Activated CD8-positive, alpha-beta memory T cell treated with anti-CD3 and anti-CD28 coated beads, Interleukin-2, amount 50 U/mL, for 1 hour (primary cell): ENCODE data around the gene ZNF253.
"Not testable (repeated sequence)": the region's sequence is repeated elsewhere in the genome, so short reads cannot be mapped to it uniquely, and the experiment has no call there.

ENCODE experiments used
- DNase-seq: peaks from one replicate; pipeline ENCODE4 v3.0.0-alpha.2; 2020; ENCODE audit errors: extremely low read depth

The ZNF253 gene

DNA sequence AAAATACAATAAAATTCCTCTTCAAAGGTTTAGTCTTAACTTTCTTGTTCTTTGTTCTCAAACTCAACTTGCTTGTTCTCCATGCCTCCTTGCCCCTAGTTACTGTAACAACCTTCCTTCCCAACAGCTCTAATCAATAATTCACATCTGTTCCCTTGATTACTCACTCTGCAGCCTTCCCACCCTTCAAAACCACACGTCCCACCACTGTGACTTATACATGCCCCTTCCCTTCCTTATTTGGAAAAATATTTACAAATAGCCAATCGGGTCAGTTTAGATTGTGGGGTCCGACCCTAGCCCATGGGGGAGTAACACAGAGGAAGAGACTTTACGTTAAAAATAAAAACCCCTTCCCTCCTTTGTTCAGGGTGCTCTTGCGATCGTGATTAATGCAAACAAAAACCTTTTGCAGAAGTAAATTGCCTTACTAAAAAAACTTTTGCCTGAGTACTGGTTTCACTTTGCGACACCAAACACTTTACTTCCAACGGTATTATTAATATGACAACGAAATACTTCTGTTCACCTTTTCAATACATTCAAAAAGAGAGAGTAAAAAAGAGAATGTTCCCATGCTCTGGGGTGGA lies 34.6 kb downstream of the ZNF253 start:
- no peak for DNase-seq

DNA sequence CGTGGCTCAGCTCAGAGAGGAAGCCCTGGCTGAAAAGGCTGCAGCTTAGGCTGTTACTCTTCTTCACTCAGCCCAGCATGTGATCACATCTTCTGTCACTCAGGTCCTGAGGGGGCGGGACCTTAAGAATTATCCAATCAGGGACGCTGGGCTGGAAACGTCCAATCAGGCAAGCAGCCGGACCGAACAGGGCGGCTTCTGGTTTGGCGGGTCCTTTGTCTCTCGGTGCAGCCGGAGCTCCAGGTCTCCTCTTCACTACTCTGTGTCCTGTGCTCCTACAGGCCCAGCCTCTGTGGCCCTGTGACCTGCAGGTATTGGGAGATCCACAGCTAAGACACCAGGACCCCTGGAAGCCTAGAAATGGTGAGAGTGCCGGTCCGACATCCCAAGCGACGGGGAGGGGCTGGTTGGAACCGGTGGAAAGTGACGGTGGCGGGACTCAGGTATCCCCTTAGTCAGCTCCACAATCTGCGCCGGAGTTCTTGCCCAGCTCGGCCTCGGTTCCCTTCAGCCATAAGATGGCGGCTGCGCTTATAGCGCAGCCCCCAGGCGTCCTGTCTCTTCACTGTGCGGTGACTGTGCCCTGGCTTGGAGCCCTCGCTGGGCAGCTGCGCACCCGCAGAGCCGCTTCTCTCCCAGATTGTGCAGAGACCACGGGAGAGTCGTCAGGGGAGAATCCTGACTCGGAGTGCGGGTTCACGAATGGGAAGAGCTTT lies 35.2 kb downstream of the ZNF253 start, which contains the start of gene ZNF93:
Gene ZNF93 (plus strand): TSS at position 218 of the 716 bp plus-strand sequence. CDS start 143 bp downstream, at position 361.
- peak; percentile 82 for DNase-seq

DNA sequence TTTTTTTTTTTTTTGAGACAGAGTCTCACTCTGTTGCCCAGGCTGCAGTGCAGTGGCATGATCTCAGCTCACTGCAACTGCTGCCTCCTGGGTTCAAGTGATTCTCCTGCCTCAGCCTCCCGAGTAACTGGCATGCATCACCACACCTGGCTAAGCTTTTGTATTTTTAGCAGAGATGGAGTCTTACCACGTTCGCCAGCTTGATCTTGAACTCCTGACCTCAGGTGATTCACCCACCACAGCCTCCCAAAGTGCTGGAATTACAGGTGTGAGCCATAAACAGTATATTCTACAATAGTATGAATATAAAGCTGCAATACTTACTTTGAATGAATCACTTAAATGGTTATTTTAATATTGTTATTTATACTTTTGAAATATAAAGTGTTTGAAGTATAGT lies 41.9 kb downstream of the ZNF253 start:
- not testable (repeated sequence) for DNase-seq

DNA sequence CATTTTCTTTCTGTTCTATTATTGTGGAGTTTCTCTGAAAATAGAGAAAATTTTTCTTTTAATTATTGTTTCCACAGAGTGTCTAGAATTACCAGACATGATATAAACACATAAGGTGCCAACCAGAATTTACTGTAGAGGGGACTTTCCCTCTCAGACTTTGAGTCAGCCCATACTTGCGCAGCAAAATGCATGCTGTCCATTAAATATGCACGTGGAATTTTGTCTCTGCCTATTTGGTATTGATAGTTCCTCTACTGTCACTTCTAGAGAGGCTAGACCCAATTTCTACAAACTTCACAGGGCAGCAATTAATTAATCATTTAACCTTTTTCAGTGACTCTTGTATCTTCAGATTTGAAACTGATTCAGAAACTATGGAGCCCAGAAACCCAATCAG lies 44.0 kb downstream of the ZNF253 start:
- DNase-seq, result no peak

DNA sequence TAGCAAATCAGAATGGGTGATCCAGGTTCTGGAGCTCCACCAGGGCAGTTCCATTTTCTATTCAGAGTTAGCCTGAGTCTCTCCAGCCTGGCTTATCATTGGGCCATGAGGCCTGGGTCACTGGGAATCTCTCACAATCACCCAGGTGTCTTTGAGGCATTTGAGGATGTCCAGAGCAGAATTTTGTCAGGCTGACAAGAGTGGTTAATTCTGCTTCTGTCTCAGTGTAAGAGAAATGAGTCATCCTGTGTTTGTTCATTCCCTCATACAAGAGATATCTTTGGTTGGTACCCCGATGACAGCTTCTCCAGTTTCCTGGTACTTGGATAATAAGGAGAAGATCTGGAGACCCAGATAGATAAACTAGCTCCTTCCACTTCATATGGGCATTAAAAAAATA lies 45.5 kb downstream of the ZNF253 start:
- no peak for DNase-seq

DNA sequence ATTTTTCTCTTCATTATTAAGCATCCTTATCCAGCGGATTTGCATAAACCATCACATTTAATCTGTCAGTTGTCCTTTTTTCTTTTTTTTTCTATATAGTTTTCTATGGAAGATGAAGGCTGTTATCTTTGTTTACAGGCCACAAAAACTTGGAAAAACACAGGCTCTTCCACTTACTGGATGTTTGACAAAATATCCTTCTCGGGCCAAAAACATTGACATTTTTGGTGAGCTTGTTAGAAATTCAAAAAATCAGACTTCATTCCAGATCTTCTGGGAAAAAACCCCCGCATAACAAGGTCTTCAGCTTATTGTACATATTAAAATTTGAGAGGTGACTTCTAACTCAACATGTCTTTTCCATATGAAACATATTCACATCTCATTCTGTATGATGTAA lies 48.9 kb downstream of the ZNF253 start:
- no peak for DNase-seq

DNA sequence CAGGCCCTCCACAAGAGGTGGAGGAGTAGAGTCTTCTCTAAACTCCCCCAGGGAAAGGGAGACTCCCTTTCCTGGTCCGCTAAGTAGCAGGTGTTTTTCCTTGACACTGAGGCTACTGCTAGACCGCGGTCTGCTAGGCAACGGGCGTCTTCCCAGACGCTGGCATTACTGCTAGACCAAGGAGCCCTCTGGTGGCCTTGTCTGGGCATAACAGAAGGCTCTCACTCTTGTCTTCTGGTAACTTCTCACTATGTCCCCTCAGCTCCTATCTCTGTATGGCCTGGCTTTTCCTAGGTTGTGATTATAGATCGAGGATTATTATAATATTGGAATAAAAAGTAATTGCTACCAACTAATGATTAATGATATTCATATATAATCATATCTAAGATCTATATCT lies 64.7 kb downstream of the ZNF253 start:
- DNase-seq, result not testable (repeated sequence)

DNA sequence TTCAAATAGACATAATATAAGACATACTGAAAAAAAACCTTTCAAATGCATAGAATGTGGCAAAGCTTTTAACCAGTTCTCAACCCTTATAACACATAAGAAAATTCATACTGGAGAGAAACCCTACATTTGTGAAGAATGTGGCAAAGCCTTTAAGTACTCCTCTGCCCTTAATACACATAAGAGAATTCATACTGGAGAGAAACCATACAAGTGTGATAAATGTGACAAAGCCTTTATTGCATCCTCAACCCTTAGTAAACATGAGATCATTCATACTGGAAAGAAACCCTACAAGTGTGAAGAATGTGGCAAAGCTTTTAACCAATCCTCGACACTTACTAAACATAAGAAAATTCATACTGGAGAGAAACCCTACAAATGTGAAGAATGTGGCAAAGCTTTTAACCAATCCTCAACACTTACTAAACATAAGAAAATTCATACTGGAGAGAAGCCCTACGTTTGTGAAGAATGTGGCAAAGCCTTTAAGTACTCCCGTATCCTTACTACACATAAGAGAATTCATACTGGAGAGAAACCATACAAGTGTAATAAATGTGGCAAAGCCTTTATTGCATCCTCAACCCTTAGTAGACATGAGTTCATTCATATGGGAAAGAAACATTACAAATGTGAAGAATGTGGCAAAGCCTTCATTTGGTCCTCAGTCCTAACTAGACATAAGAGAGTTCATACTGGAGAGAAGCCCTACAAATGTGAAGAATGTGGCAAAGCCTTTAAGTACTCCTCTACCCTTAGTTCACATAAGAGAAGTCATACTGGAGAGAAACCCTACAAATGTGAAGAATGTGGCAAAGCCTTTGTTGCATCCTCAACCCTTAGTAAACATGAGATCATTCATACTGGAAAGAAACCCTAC lies 68.0 kb downstream of the ZNF253 start:
- not testable (repeated sequence) for DNase-seq

DNA sequence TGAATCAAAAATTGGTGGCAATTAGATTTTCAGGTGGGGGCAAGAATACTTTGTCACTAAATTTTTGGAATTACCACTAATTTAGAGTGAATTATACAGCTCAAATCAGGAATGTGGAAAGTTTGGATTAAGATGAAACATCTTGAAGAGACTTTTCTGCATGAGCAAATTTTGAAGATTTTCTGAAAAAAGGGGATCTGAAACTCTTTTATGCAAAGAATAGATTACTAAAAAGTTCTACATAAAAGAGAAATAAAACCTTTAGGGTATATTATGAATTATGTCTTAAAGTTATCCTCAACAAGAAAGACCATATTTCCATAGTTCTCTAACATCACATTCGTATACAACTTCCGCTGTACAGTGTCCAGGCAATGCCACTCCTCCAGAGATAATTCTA lies 71.7 kb downstream of the ZNF253 start:
- DNase-seq, result no peak

DNA sequence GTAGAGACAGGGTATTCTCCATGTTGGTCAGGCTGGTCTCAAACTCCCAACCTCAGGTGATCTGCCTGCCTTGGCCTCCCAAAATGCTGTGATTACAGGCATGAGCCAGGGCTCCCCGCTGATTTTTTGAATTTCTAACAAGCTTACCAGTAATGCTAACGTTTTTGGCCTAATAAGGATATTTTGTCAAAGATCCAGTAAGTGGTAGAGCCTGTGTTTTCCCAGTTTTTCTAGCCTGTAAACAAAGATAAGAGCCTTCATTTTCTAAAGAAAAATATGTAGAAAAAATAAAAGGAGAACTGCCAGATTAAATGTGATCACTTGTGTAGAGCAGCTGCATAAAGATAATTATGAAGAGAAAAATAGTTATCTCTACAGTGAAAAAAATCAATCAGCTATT lies 72.8 kb downstream of the ZNF253 start:
- no peak for DNase-seq

DNA sequence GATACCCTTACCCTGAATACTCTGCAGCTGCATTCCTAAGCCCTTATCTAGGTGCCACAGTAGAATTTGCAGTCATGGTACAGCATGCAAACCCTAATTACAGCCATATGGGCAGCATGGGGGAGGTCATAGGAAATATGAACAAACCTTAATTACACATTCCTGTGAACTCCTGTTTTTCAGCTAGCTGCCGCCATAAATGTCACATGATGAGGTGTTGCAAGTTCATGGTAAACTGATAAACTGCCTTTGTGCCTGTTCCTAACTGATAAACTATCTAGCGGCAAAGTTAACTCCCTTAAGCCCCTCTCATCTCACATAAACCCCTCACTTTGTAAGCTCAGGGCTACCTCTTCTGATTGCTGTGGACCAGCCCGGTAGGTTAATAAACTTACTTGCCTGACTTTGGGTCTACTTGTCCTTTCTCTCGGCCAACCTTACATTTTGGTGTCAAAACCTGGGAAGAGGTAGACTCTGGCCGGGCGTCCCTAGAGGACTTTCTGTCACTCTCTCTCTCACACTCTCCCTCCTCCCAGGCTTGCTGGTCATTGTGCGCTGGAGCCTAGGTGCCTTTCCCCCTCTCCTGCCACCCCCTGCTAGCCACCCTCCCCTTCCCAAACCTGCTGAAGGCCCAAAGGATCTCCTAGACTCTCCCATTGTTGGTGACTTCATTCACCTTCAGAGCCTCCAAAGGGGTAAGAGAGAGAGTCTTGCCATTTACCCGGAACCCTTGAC lies 78.3 kb downstream of the ZNF253 start:
- DNase-seq, result no peak
